WTC11 (cell line): ENCODE measurements around the gene SND1. TPM values are rescaled to one million over a fixed set of nuclear protein-coding genes. Genes with fewer than 3 reads are reported as not detected.

Source experiments
- ATAC-seq: fragments of 200-7000 bp; cut with Tn5 transposase; 2 replicates; pipeline ENCODE4 v1.10.0; 2021; ENCODE audit warnings: mild to moderate bottlenecking, moderate library complexity
- CTCF ChIA-PET: fragments of 300-600 bp; sonication (Branson Sonifier 250); formaldehyde crosslinking; loops from one replicate; lab custom pipeline; 2021; ENCODE audit warnings: antibody characterized with exemption; lab: Charles Lee
- POLR2A ChIA-PET: fragments of 350-600 bp; sonication (Branson Sonifier 250); formaldehyde crosslinking; loops from one replicate; lab custom pipeline; 2021; ENCODE audit warnings: antibody characterized with exemption; lab: Charles Lee
- DNase-seq: peaks from one replicate; pipeline ENCODE4 v3.0.0; 2021; ENCODE audit warnings: low spot score
- H3K27ac Mint-ChIP-seq: 2 replicates; pipeline ENCODE4 v1.8.0; 2021; ENCODE audit warnings: mixed read lengths
- H3K27me3 Mint-ChIP-seq: 2 replicates; pipeline ENCODE4 v1.8.0; 2021; ENCODE audit warnings: low read depth, mild to moderate bottlenecking, moderate library complexity, mixed read lengths
- H3K36me3 Mint-ChIP-seq: 2 replicates; pipeline ENCODE4 v1.8.0; 2021; ENCODE audit warnings: mixed read lengths
- H3K4me1 Mint-ChIP-seq: 2 replicates; pipeline ENCODE4 v1.8.0; 2022; ENCODE audit warnings: mixed read lengths
- H3K4me3 Mint-ChIP-seq: 2 replicates; pipeline ENCODE4 v1.8.0; 2021; ENCODE audit warnings: mild to moderate bottlenecking, moderate library complexity, mixed read lengths
- H3K9me3 Mint-ChIP-seq: 2 replicates; pipeline ENCODE4 v1.8.0; 2021; ENCODE audit warnings: mixed read lengths
- CBFB ChIP-seq: sonication (generic); formaldehyde crosslinking; IDR thresholded peaks from 2 replicates; pipeline ENCODE4 v1.8.1; 2022; ENCODE audit warnings: mild to moderate bottlenecking, low read depth, missing genetic modification reagents
- E2F1 ChIP-seq: sonication (generic); formaldehyde crosslinking; IDR thresholded peaks from 2 replicates; pipeline ENCODE4 v1.8.0; 2022; ENCODE audit warnings: mild to moderate bottlenecking, missing genetic modification reagents
- FOXP1 ChIP-seq: sonication (generic); formaldehyde crosslinking; IDR thresholded peaks from 2 replicates; pipeline ENCODE4 v1.8.0; 2022; ENCODE audit warnings: missing genetic modification reagents, mild to moderate bottlenecking, moderate library complexity, borderline replicate concordance
- NR3C1 ChIP-seq: sonication (generic); formaldehyde crosslinking; conservative IDR thresholded peaks from 2 replicates; pipeline ENCODE4 v1.8.1; 2023; ENCODE audit warnings: low read depth, mild to moderate bottlenecking, missing genetic modification reagents
- PRDM15 ChIP-seq: sonication (generic); formaldehyde crosslinking; IDR thresholded peaks from 2 replicates; pipeline ENCODE4 v1.8.0; 2022; ENCODE audit warnings: missing genetic modification reagents
- SOX15 ChIP-seq: fragments of 250-450 bp; sonication (Bioruptor Pico); IDR thresholded peaks from 2 replicates; pipeline ENCODE4 v1.9.0; 2021; ENCODE audit warnings: mild to moderate bottlenecking
- ZNF138 ChIP-seq: sonication (generic); formaldehyde crosslinking; conservative IDR thresholded peaks from 2 replicates; pipeline ENCODE4 v1.8.1; 2022; ENCODE audit warnings: mild to moderate bottlenecking, moderate library complexity, missing genetic modification reagents
- ZNF416 ChIP-seq: fragments of 250-450 bp; sonication (Bioruptor Pico); IDR thresholded peaks from 2 replicates; pipeline ENCODE4 v1.9.0; 2021; ENCODE audit warnings: mild to moderate bottlenecking, inconsistent platforms
- total RNA-seq: library from RNA; stranded (reverse); gene quantifications from 3 replicates; pipeline ENCODE4 v1.2.3, GENCODE V29; 2021
- TF ChIP-seq, protein P1 (sequence below): sonication (generic); formaldehyde crosslinking; conservative IDR thresholded peaks from 2 replicates; pipeline ENCODE4 v1.8.1; 2022; ENCODE audit warnings: mild to moderate bottlenecking, missing genetic modification reagents
- TF ChIP-seq, protein P2 (sequence below): sonication (generic); formaldehyde crosslinking; conservative IDR thresholded peaks from 2 replicates; pipeline ENCODE4 v1.8.1; 2023; ENCODE audit warnings: mild to moderate bottlenecking, low read depth, missing genetic modification reagents, moderate library complexity
- TF ChIP-seq, protein P3 (sequence below): fragments of 250-450 bp; sonication (Bioruptor Pico); IDR thresholded peaks from 2 replicates; pipeline ENCODE4 v2.1.2; 2022; ENCODE audit warnings: mild to moderate bottlenecking, moderate library complexity
- TF ChIP-seq, protein P4 (sequence below): sonication (generic); formaldehyde crosslinking; IDR thresholded peaks from 2 replicates; pipeline ENCODE4 v1.8.0; 2023; ENCODE audit warnings: missing genetic modification reagents
- TF ChIP-seq, protein P5 (sequence below): sonication (generic); formaldehyde crosslinking; IDR thresholded peaks from 2 replicates; pipeline ENCODE4 v1.8.1; 2022; ENCODE audit warnings: mild to moderate bottlenecking, moderate library complexity, missing genetic modification reagents

SND1 gene
- total RNA-seq, 1 experiment from 2014 or later: 261 TPM

GRCh38 chr7:127704211-127704610, 52.2 kb downstream of the SND1 start (continued):
- no peak for TF ChIP-seq PRDM15 (CRISPR knock-in tag)
- TF ChIP-seq, protein P1, sequence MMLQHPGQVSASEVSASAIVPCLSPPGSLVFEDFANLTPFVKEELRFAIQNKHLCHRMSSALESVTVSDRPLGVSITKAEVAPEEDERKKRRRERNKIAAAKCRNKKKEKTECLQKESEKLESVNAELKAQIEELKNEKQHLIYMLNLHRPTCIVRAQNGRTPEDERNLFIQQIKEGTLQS (CRISPR knock-in tag): no peak

- no peak overlapping the region for H3K4me3 Mint-ChIP-seq
- DNase-seq (no peak), ATAC-seq (no peak)
- H3K27me3 Mint-ChIP-seq: no peaks in the 10 kb centered on the region
- no peaks in the 10 kb centered on the region for H3K4me1 Mint-ChIP-seq
- TF ChIP-seq, protein P2, sequence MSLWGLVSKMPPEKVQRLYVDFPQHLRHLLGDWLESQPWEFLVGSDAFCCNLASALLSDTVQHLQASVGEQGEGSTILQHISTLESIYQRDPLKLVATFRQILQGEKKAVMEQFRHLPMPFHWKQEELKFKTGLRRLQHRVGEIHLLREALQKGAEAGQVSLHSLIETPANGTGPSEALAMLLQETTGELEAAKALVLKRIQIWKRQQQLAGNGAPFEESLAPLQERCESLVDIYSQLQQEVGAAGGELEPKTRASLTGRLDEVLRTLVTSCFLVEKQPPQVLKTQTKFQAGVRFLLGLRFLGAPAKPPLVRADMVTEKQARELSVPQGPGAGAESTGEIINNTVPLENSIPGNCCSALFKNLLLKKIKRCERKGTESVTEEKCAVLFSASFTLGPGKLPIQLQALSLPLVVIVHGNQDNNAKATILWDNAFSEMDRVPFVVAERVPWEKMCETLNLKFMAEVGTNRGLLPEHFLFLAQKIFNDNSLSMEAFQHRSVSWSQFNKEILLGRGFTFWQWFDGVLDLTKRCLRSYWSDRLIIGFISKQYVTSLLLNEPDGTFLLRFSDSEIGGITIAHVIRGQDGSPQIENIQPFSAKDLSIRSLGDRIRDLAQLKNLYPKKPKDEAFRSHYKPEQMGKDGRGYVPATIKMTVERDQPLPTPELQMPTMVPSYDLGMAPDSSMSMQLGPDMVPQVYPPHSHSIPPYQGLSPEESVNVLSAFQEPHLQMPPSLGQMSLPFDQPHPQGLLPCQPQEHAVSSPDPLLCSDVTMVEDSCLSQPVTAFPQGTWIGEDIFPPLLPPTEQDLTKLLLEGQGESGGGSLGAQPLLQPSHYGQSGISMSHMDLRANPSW: no peak
- TF ChIP-seq, protein P3, sequence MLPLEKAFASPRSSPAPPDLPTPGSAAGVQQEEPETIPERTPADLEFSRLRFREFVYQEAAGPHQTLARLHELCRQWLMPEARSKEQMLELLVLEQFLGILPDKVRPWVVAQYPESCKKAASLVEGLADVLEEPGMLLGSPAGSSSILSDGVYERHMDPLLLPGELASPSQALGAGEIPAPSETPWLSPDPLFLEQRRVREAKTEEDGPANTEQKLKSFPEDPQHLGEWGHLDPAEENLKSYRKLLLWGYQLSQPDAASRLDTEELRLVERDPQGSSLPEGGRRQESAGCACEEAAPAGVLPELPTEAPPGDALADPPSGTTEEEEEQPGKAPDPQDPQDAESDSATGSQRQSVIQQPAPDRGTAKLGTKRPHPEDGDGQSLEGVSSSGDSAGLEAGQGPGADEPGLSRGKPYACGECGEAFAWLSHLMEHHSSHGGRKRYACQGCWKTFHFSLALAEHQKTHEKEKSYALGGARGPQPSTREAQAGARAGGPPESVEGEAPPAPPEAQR (CRISPR knock-in tag): no peak
- TF ChIP-seq, protein P4, sequence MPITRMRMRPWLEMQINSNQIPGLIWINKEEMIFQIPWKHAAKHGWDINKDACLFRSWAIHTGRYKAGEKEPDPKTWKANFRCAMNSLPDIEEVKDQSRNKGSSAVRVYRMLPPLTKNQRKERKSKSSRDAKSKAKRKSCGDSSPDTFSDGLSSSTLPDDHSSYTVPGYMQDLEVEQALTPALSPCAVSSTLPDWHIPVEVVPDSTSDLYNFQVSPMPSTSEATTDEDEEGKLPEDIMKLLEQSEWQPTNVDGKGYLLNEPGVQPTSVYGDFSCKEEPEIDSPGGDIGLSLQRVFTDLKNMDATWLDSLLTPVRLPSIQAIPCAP: no peak
- TF ChIP-seq SOX15 (no peak), PRDM15 (CRISPR knock-in tag) (no peak), FOXP1 (CRISPR knock-in tag) (no peak), ZNF138 (CRISPR knock-in tag) (no peak), E2F1 (CRISPR knock-in tag) (no peak), ZNF416 (no peak), CBFB (CRISPR knock-in tag) (no peak), NR3C1 (CRISPR knock-in tag) (no peak)
- TF ChIP-seq, protein P5, sequence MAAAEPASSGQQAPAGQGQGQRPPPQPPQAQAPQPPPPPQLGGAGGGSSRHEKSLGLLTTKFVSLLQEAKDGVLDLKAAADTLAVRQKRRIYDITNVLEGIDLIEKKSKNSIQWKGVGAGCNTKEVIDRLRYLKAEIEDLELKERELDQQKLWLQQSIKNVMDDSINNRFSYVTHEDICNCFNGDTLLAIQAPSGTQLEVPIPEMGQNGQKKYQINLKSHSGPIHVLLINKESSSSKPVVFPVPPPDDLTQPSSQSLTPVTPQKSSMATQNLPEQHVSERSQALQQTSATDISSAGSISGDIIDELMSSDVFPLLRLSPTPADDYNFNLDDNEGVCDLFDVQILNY (CRISPR knock-in tag): no peak
- ChIA-PET CTCF (interaction anchor here (1.3 kb wide), 1 partner anchor 87 kb away, joined by 3 read pairs; no protein-coding TSS in a partner anchor), POLR2A (no interaction called here)
- H3K27ac Mint-ChIP-seq: no peak overlapping the region
- H3K9me3 Mint-ChIP-seq: 0 out of 2 replicates have a peak, but pooled peaks cover under 1% of the 10 kb centered on the region
- H3K36me3 Mint-ChIP-seq: peaks cover 80% of the 10 kb centered on the region
Observed at GRCh38 chr7:127705461-127705959, 53.5 kb downstream of the SND1 start.
